ENCODE results near the gene CHPF2. TPM values are rescaled to one million over a fixed set of nuclear protein-coding genes. Genes with fewer than 3 reads are reported as not detected.

The CHPF2 gene
- total RNA-seq, 3 donors from 2014 or later: 24.5 to 40.6 (median 38.3) TPM

DNA sequence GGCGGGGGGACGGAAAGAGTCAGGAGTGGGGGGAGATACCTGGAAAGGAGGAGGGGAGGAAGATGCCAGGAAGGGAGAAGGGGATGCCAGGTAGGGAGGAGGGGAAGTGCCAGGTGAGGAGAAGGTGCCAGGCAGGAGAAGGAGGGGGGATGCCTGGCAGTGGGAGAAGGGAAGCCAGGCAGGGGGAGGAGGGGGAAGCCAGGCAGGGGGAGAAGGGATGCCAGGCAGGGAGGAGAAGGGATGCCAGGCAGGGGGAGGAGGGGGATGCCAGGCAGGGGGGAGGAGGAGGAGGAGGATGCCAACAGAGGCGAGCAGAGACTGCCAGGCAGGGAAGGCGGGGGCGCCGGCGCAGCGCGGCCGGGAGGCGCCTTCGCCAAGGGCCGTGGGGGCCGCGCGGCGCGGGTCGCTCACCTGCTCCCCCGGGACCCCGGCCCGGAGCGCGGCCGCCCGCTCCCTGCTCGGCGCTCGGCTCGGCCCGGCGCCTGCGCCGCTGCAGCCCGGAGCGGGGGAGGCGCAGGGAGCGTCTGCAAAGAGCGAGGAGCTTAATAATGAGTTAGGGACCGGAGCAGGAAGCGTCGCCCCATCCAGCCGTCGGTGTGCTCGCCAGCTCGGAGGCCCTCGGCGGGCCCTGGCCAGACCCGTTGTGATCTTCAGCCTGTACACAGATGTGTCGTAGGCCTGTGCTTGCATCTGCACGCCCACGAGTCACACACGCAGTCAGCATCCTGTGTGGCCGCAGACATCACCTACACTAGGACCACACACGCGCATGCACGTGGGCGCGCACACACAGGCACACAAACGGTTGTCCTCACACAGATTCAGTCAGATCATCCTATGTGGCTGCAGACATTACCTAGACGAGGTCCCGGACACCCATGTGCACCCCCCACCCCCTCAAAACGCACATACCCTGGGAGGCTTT lies 44.6 kb downstream of the CHPF2 start:
- peak overlapping the region; percentile 67 to 89 for H3K27ac ChIP-seq
- peaks cover 0 to 2% of the 10 kb centered on the region in 2 donors for H3K27me3 ChIP-seq
- H3K9me3 ChIP-seq: no peaks in the 10 kb centered on the region
- DNase-seq (ENCODE audit: low spot score in 2 of 2): peak in 1 of 2 donors; percentile 70
- peaks cover 10 to 27% of the 10 kb centered on the region in 2 donors for H3K4me1 ChIP-seq
- no peak for TF ChIP-seq CTCF (IDR thresholded peaks at IDR 0.05)
- peak in 1 of 3 donors; percentile 51 for TF ChIP-seq POLR2AphosphoS5 (IDR thresholded peaks at IDR 0.05)
- peak overlapping the region; percentile 31 to 77 (median 52) for H3K4me3 ChIP-seq
- intact Hi-C loops (cut with DNase I; ENCODE audit: low total_unique reads): no loop called here
- no peaks in the 10 kb centered on the region for H3K36me3 ChIP-seq

GRCh38 chr7:151277631-151278030 lies 45.3 kb downstream of the CHPF2 start:
- DNase-seq (ENCODE audit: low spot score in 2 of 2): no peak
- H3K36me3 ChIP-seq: no peaks in the 10 kb centered on the region
- H3K27me3 ChIP-seq: peaks cover 0 to 2% of the 10 kb centered on the region in 2 donors
- intact Hi-C loops (cut with DNase I; ENCODE audit: low total_unique reads): no loop called here
- peak overlapping the region in 2 of 3 donors; percentile 52 to 77 for H3K4me3 ChIP-seq
- H3K4me1 ChIP-seq: peaks cover 2 to 21% of the 10 kb centered on the region in 2 donors
- no peaks in the 10 kb centered on the region for H3K9me3 ChIP-seq
- TF ChIP-seq POLR2AphosphoS5 (IDR thresholded peaks at IDR 0.05): no peak
- no peak for TF ChIP-seq POLR2A (IDR thresholded peaks at IDR 0.05)
- no peak for TF ChIP-seq CTCF (IDR thresholded peaks at IDR 0.05)
- H3K27ac ChIP-seq: peak overlapping the region in 1 of 2 donors; percentile 89

DNA sequence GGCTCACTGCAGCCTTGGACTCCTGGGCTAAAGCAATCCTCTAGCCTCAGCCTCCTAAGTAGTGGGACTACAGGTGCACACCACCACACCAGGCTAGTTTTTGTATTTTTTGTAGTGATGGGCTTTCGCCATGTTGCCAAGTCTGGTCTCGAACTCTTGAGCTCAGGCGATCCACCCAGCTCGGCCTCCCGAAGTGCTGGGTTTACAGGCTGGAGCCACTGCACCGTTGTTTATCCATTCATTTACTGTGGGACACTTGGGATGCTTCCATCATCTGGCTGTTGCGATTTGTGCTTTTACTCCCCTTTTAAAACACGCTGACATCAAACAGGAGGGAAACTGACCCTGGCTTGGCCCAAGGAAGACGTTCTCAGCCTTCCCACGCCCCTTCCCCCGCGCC lies 46.7 kb downstream of the CHPF2 start:
- no peaks in the 10 kb centered on the region for H3K36me3 ChIP-seq

DNA sequence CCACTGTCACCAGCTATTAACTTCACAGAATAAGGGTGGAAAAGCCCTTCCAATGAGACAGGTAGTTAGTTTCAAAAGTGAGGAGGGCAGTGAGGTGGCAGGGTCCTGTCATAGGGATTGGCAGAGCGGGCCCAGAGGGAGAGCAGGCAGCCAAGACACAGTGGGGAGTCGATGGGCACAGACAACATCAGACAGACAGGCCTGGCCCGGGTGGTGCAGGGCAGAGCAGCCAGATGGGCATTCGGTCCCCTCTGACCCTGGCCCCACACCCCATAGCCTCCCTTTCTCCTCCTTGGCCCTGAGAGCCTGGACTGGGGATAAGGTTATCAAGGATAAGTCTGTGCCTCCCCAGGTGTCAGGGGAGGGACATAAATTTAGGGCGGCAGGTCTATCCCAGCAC lies 47.6 kb downstream of the CHPF2 start:
- Histone ChIP-seq H3K36me3 (no peaks in the 10 kb centered on the region), H3K4me3 (no peak overlapping the region), H3K27me3 (peaks cover 0 to 2% of the 10 kb centered on the region in 2 donors), H3K4me1 (peaks cover 0 to 12% of the 10 kb centered on the region in 2 donors), H3K9me3 (no peaks in the 10 kb centered on the region), H3K27ac (no peak overlapping the region)
- no peak for TF ChIP-seq CTCF (IDR thresholded peaks at IDR 0.05)
- intact Hi-C loops (cut with DNase I; ENCODE audit: low total_unique reads): no loop called here
- DNase-seq (ENCODE audit: low spot score in 2 of 2): no peak

More for the DNA sequence above, 46.7 kb downstream of the CHPF2 start:
- DNase-seq (ENCODE audit: low spot score in 2 of 2): no peak
- TF ChIP-seq POLR2A (IDR thresholded peaks at IDR 0.05) (no peak), CTCF (IDR thresholded peaks at IDR 0.05) (no peak), POLR2AphosphoS5 (IDR thresholded peaks at IDR 0.05) (no peak)
- Histone ChIP-seq H3K4me1 (peaks cover 0 to 19% of the 10 kb centered on the region in 2 donors), H3K4me3 (no peak overlapping the region), H3K27me3 (peaks cover 0 to 2% of the 10 kb centered on the region in 2 donors), H3K27ac (no peak overlapping the region), H3K9me3 (no peaks in the 10 kb centered on the region)
- intact Hi-C loops (cut with DNase I; ENCODE audit: low total_unique reads): no loop called here

DNA sequence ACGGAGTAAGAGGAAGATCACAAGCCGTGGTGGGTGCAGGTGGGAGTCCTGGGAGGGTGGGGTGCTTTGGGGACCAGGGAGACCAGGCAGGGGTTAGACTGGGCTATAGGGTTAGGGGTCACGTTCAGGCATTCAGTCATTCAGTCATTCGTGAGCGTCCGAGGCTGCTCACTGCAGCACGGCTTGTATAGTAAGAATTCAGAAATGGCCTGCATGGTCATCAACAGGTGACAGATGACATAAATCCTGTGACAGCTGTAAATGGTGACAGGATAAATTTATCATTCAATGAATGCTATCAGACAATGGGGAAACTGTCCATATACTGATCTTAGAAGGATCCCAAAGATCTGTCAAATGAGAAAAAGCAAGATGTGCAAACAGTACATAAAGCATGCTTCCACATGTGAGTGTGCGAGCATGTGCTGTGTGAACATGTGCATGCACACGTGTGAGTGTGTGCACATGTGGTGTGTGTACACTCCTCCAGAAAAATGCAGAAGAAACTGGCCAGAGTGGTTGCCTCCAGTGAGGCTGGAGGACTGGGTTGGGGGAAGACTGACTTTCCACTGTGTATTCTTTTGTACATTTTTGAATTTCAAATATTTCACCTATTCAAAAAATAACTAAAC lies 48.2 kb downstream of the CHPF2 start:
- no peaks in the 10 kb centered on the region for H3K9me3 ChIP-seq
- intact Hi-C loops (cut with DNase I; ENCODE audit: low total_unique reads): no loop called here
- H3K27me3 ChIP-seq: peaks cover 0 to 2% of the 10 kb centered on the region in 2 donors
- no peak overlapping the region for H3K4me3 ChIP-seq
- DNase-seq (ENCODE audit: low spot score in 2 of 2): no peak
- H3K4me1 ChIP-seq: peaks cover 0 to 6% of the 10 kb centered on the region in 2 donors
- no peak for TF ChIP-seq POLR2A (IDR thresholded peaks at IDR 0.05)
- no peak for TF ChIP-seq POLR2AphosphoS5 (IDR thresholded peaks at IDR 0.05)
- TF ChIP-seq CTCF (IDR thresholded peaks at IDR 0.05): no peak
- no peak overlapping the region for H3K27ac ChIP-seq
- H3K36me3 ChIP-seq: no peaks in the 10 kb centered on the region

Data from breast epithelium (tissue), 4 donors.